ENCODE results near the gene UFD1.

UFD1 gene

GRCh38 chr22:19509191-19509590 lies 30.2 kb upstream of the UFD1 start:
- no peak for DNase-seq (ENCODE audit: low read depth)
- no peak overlapping the region for H3K4me3 ChIP-seq (ENCODE audit: low read depth, low read length)
- TF ChIP-seq, protein P1, sequence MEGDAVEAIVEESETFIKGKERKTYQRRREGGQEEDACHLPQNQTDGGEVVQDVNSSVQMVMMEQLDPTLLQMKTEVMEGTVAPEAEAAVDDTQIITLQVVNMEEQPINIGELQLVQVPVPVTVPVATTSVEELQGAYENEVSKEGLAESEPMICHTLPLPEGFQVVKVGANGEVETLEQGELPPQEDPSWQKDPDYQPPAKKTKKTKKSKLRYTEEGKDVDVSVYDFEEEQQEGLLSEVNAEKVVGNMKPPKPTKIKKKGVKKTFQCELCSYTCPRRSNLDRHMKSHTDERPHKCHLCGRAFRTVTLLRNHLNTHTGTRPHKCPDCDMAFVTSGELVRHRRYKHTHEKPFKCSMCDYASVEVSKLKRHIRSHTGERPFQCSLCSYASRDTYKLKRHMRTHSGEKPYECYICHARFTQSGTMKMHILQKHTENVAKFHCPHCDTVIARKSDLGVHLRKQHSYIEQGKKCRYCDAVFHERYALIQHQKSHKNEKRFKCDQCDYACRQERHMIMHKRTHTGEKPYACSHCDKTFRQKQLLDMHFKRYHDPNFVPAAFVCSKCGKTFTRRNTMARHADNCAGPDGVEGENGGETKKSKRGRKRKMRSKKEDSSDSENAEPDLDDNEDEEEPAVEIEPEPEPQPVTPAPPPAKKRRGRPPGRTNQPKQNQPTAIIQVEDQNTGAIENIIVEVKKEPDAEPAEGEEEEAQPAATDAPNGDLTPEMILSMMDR (IDR thresholded peaks at IDR 0.05; ENCODE audit: control insufficient read depth, extremely low read depth, insufficient read depth) = no peak

- no peak overlapping the region for H3K4me3 ChIP-seq (ENCODE audit: low read depth, low read length)
- TF ChIP-seq, protein P1 (IDR thresholded peaks at IDR 0.05; ENCODE audit: control insufficient read depth, extremely low read depth, insufficient read depth) = no peak
These were observed 29.2 kb upstream of the UFD1 start for GRCh38 chr22:19508024-19508776.

GRCh38 chr22:19507534-19507861 lies 28.5 kb upstream of the UFD1 start:
- H3K4me3 ChIP-seq (ENCODE audit: low read depth, low read length) = no peak overlapping the region
- no peak for DNase-seq (ENCODE audit: low read depth)
- TF ChIP-seq, protein P1 (IDR thresholded peaks at IDR 0.05; ENCODE audit: control insufficient read depth, extremely low read depth, insufficient read depth) = no peak

More at GRCh38 chr22:19508024-19508776, 29.2 kb upstream of the UFD1 start:
- DNase-seq (ENCODE audit: low read depth) = no peak

GRCh38 chr22:19506212-19506611 lies 27.2 kb upstream of the UFD1 start:
- no peak overlapping the region for H3K4me3 ChIP-seq (ENCODE audit: low read depth, low read length)
- TF ChIP-seq, protein P1 (IDR thresholded peaks at IDR 0.05; ENCODE audit: control insufficient read depth, extremely low read depth, insufficient read depth) = no peak
- DNase-seq (ENCODE audit: low read depth) = no peak

- TF ChIP-seq, protein P1 (IDR thresholded peaks at IDR 0.05; ENCODE audit: control insufficient read depth, extremely low read depth, insufficient read depth) = no peak
- DNase-seq (ENCODE audit: low read depth) = no peak
- H3K4me3 ChIP-seq (ENCODE audit: low read depth, low read length) = no peak overlapping the region
These were observed 26.7 kb upstream of the UFD1 start for GRCh38 chr22:19505735-19506126.

- TF ChIP-seq, protein P1 (IDR thresholded peaks at IDR 0.05; ENCODE audit: control insufficient read depth, extremely low read depth, insufficient read depth) = no peak
- no peak overlapping the region for H3K4me3 ChIP-seq (ENCODE audit: low read depth, low read length)
- no peak for DNase-seq (ENCODE audit: low read depth)
These were observed 26.1 kb upstream of the UFD1 start for GRCh38 chr22:19504900-19505734.

Data from LNCaP clone FGC (cell line).